HG02943 (cell line): Measurements from ENCODE around the gene OR13C4.
"Not testable (repeated sequence)": the region's sequence is repeated elsewhere in the genome, so short reads cannot be mapped to it uniquely, and the experiment has no call there.

Experiments
- ATAC-seq: cut with Tn5 transposase; IDR thresholded peaks from one replicate; pipeline ENCODE4 v1.9.1; 2021; ENCODE audit warnings: mild to moderate bottlenecking, low read depth, moderate library complexity; ENCODE audit not compliant: unreplicated experiment

The OR13C4 gene

GRCh38 chr9:104527109-104527508 is at the start of gene OR13C4:
TSS of gene OR13C4 (minus strand) at chr9:104527209. CDS start at chr9:104527209, 0 bp downstream.
- ATAC-seq: no peak

GRCh38 chr9:104575456-104575855 is 48.4 kb upstream of the OR13C4 start:
- no peak for ATAC-seq

- ATAC-seq: no peak
Observed at GRCh38 chr9:104572612-104573011, 45.6 kb upstream of the OR13C4 start.

DNA sequence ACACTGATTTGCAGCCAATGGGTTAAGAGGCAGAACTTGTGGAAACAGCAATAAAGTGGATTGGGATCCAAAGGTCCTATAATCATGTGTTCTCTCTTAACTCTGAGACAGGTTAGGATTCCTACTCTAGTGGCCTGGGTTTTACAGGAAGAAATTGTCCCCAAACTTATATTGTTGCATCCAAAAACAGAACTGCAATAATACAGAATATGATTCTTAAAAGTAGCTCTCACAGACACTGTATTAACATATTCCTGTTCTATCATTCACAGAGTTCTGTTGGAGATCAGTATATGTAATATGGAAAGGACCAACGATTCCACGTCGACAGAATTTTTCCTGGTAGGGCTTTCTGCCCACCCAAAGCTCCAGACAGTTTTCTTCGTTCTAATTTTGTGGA is 41.9 kb upstream of the OR13C4 start, which contains the start of gene OR13C8:
TSS of gene OR13C8 (plus strand) at position 301 of the 400 bp plus-strand sequence. CDS start at position 301, 0 bp downstream.
- no peak for ATAC-seq

DNA sequence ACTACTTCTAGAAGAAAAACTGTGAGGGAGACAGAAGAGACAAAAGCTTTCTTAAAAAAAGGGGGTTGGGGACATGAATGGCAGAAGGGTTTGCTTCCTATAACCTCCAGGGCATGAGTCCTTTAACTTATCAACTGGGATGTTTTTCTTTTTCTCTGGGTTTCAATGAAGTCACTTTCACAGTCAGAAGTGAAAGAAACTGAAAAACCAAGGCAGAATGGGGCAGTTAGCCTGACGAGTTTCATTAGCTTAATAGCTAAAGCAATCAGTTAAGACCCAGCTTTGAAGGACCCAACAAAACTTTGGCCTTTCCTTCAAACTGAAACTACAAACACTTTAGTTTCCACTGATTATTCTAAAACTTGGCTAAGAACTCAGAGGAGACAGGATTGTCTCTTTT is 37.3 kb upstream of the OR13C4 start:
- no peak for ATAC-seq

- peak; percentile 74 for ATAC-seq
Observed at GRCh38 chr9:104556830-104557634, 30.0 kb upstream of the OR13C4 start.

- ATAC-seq: no peak
Observed at GRCh38 chr9:104555521-104555920, 28.5 kb upstream of the OR13C4 start.

- no peak for ATAC-seq
Observed at GRCh38 chr9:104553261-104553660, 26.3 kb upstream of the OR13C4 start.

- ATAC-seq: no peak
Observed at GRCh38 chr9:104544644-104545043, 17.6 kb upstream of the OR13C4 start.

- ATAC-seq: no peak
Observed at GRCh38 chr9:104539275-104539674, 12.3 kb upstream of the OR13C4 start.

- no peak for ATAC-seq
Observed at GRCh38 chr9:104536756-104537155, 9.7 kb upstream of the OR13C4 start, which contains the start of gene OR13C3. TSS of gene OR13C3 (minus strand) at chr9:104536856. CDS start at chr9:104536723, 133 bp downstream.

DNA sequence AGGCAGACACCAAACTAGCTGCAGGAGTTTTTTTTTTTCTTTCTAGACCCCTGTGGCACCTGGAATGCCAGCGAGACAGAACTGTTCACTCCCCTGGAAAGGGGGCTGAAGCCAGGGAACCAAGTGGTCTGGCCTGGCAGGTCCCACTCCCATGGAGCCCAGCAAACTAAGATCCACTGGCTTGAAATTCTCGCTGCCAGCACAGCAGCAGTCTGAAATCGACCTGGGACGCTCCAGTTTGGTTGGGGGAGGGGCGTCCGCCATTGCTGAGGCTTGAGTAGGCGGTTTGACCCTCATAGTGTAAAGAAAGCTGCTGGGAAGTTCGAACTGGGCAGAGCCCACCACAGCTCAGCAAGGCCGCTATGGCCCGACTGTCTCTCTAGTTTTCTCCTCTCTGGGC is 6.8 kb downstream of the OR13C4 start:
- not testable (repeated sequence) for ATAC-seq

DNA sequence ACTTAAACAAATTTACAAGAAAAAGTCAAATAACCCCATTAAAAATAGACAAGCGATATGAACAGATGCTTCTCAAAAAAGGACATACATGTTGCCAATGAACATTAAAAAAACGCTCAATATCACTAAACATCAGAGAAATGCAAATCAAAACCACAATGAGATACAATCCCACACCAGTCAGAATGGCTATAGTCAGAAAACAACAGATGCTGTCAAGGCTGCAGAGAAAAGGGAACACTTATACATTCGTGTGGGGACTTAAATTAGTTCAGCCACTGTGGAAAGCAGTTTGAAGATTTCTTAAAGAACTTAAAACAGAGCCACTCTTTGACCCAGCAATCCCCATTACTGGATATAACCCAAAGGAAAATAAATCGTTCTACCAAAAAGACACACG is 12.1 kb downstream of the OR13C4 start:
- no peak for ATAC-seq

GRCh38 chr9:104506565-104506964 is 20.4 kb downstream of the OR13C4 start:
- ATAC-seq: no peak

GRCh38 chr9:104503963-104504362 is 23.0 kb downstream of the OR13C4 start, which contains the start of gene OR13F1:
TSS of gene OR13F1 (plus strand) at chr9:104504263. CDS start at chr9:104504263, 0 bp downstream.
- no peak for ATAC-seq

DNA sequence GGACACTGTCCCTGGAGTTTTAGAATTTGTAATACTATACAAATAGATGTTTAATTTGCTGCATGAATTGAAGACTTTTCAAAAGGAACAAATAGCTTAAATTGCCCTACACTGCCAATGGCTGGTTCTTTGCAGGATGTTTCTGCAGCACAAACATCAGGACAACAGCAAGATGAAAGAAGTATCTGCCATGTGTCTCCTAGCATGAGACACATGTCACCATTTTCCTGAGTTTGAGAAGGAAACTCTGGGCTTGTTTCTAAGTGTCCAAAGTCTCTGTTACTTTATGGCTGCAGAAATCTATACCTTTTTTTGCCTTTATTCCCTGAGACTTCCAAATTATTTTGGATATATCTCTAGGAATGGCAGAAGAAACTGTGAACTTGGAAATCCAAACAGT is 23.6 kb downstream of the OR13C4 start:
- ATAC-seq: no peak

DNA sequence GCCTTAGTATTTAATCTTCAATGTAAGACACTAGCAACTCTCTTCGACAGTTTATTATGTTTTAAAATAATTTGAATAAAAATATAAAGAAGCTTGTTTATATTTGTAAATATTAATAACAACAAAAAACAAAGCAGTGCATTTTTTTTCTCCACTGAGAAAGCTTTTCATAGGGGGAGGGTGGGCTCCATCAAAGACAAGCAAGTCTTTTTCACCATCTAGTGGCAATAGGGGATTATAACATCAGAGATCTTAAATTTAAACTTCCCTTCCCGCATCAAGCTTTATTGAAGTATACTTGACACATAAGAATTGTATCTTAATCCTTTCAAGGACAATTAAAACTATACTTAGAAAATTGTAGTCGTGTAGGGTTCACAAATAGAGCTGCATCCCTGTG is 32.2 kb downstream of the OR13C4 start:
- no peak for ATAC-seq

GRCh38 chr9:104485014-104485413 is 42.0 kb downstream of the OR13C4 start:
- no peak for ATAC-seq

GRCh38 chr9:104482921-104483570 is 44.0 kb downstream of the OR13C4 start:
- ATAC-seq: no peak
